CD4-positive, alpha-beta T cell (primary cell): Measurements from ENCODE around the gene CTNNA3. TPM values are rescaled to one million over a fixed set of nuclear protein-coding genes. Genes with fewer than 3 reads are reported as not detected.

Experiments
- ATAC-seq: fragments of 200-7000 bp; cut with Tn5 transposase; one replicate; pipeline ENCODE4 v1.10.0; 2022; ENCODE audit warnings: mild to moderate bottlenecking; ENCODE audit not compliant: poor library complexity
- CTCF ChIA-PET: fragments of 350-600 bp; sonication (Branson Sonifier 250); formaldehyde crosslinking; loops from one replicate; lab custom pipeline; 2021; ENCODE audit warnings: antibody characterized with exemption, inconsistent platforms; lab: Charles Lee
- POLR2A ChIA-PET: fragments of 350-600 bp; sonication (Branson Sonifier 250); formaldehyde crosslinking; loops from one replicate; lab custom pipeline; 2021; ENCODE audit warnings: antibody characterized with exemption, inconsistent platforms; lab: Charles Lee
- DNase-seq, 14 experiments: peaks; one replicate each; pipeline ENCODE4 v3.0.0-alpha.2; 2013 to 2020; ENCODE audit warnings: mixed read lengths in 2 of 14
- H3K27ac ChIP-seq, 2 donors: one replicate each; pipeline versions ENCODE4 v1.5.1 to v1.7.0; 2013; ENCODE audit warnings: low read length in 2 of 2, low read depth in 1 of 2, mild to moderate bottlenecking in 1 of 2
- H3K27me3 ChIP-seq, 2 experiments: 1 replicate in 1 of 2; 2 replicates in 1 of 2; pipeline versions ENCODE4 v1.6.1 to v1.7.0; 2013; ENCODE audit warnings: low read length in 2 of 2, control low read depth in 1 of 2, mild to moderate bottlenecking in 1 of 2, moderate library complexity in 1 of 2; ENCODE audit not compliant: insufficient read depth in 2 of 2, control insufficient read depth in 1 of 2
- H3K36me3 ChIP-seq: one replicate; pipeline ENCODE4 v1.6.1; 2013; ENCODE audit warnings: low read length, control low read depth; ENCODE audit not compliant: insufficient read depth
- H3K4me1 ChIP-seq: one replicate; pipeline ENCODE4 v1.6.1; 2013; ENCODE audit warnings: low read length, control low read depth; ENCODE audit not compliant: insufficient read depth
- H3K4me3 ChIP-seq: one replicate; pipeline ENCODE4 v1.5.1; 2013; ENCODE audit warnings: mild to moderate bottlenecking, low read length, moderate library complexity
- H3K9me3 ChIP-seq, 2 experiments: 1 replicate in 1 of 2; 2 replicates in 1 of 2; pipeline versions ENCODE4 v1.6.1 to v1.7.0; 2013; ENCODE audit warnings: low read length in 2 of 2, mild to moderate bottlenecking in 2 of 2, control low read depth in 1 of 2, moderate library complexity in 1 of 2; ENCODE audit not compliant: control insufficient read depth in 1 of 2, insufficient read depth in 1 of 2
- H3K27ac Mint-ChIP-seq: one replicate; pipeline ENCODE4 v1.8.0; 2020; ENCODE audit warnings: mixed read lengths
- H3K27me3 Mint-ChIP-seq: one replicate; pipeline ENCODE4 v1.8.0; 2021; ENCODE audit warnings: mixed read lengths
- H3K36me3 Mint-ChIP-seq: one replicate; pipeline ENCODE4 v1.8.0; 2021; ENCODE audit warnings: low read depth, mixed read lengths
- H3K4me1 Mint-ChIP-seq: one replicate; pipeline ENCODE4 v1.8.0; 2021; ENCODE audit warnings: low read depth, mixed read lengths
- H3K4me3 Mint-ChIP-seq: one replicate; pipeline ENCODE4 v1.8.0; 2020; ENCODE audit warnings: mild to moderate bottlenecking, mixed read lengths
- H3K9me3 Mint-ChIP-seq: one replicate; pipeline ENCODE4 v1.8.0; 2020; ENCODE audit warnings: mixed read lengths
- CTCF ChIP-seq: fragments of 200-600 bp; IDR thresholded peaks from one replicate; pipeline ENCODE4 v1.8.0; 2022; ENCODE audit warnings: antibody characterized with exemption, mild to moderate bottlenecking
- intact Hi-C, 2 experiments: fragments of 100-400 bp; cut with DNase I in 1 of 2; cut with micrococcal nuclease in 1 of 2; formaldehyde crosslinking; loops; one replicate each; pipeline versions ENCODE4 v1.15.1 to v1.9.0; 2023 to 2025; cut with DNase I, micrococcal nuclease
- total RNA-seq, 174 experiments: library from RNA in 2 of 174; stranded (reverse) in 2 of 174; gene quantifications; one replicate each; pipeline ENCODE4 v1.2.3 and lab custom pipeline; 2021 to 2026

The CTNNA3 gene
- total RNA-seq, 2 experiments from 2014 or later, result 0.80 TPM; not detected in 1

GRCh38 chr10:66860376-66860945 lies 835.5 kb downstream of the CTNNA3 start:
- no peak overlapping the region for H3K4me3 Mint-ChIP-seq
- H3K9me3 ChIP-seq, result no peaks in the 10 kb centered on the region
- no peaks in the 10 kb centered on the region for H3K27me3 Mint-ChIP-seq
- POLR2A ChIA-PET, result no interaction called here
- H3K36me3 Mint-ChIP-seq, result no peaks in the 10 kb centered on the region
- peaks cover 2% of the 10 kb centered on the region for H3K9me3 Mint-ChIP-seq
- CTCF ChIA-PET, result no interaction called here
- no peaks in the 10 kb centered on the region for H3K36me3 ChIP-seq
- no peaks in the 10 kb centered on the region for H3K27me3 ChIP-seq
- DNase-seq (no peak), ATAC-seq (no peak)
- H3K27ac ChIP-seq, result no peak overlapping the region
- H3K4me1 ChIP-seq, result no peaks in the 10 kb centered on the region
- no peak overlapping the region for H3K27ac Mint-ChIP-seq
- no peaks in the 10 kb centered on the region for H3K4me1 Mint-ChIP-seq
- intact Hi-C loops, result no loop called here
- no peak overlapping the region for H3K4me3 ChIP-seq
- TF ChIP-seq CTCF, result no peak

GRCh38 chr10:66852811-66853210 lies 843.2 kb downstream of the CTNNA3 start:
- POLR2A ChIA-PET, result no interaction called here
- Mint-ChIP-seq H3K27ac (no peak overlapping the region), H3K27me3 (no peaks in the 10 kb centered on the region), H3K4me3 (no peak overlapping the region), H3K36me3 (no peaks in the 10 kb centered on the region), H3K9me3 (no peaks in the 10 kb centered on the region), H3K4me1 (no peaks in the 10 kb centered on the region)
- intact Hi-C loops, result no loop called here
- ATAC-seq (no peak), DNase-seq (no peak)
- CTCF ChIA-PET, result no interaction called here
- TF ChIP-seq CTCF, result no peak
- H3K4me3 ChIP-seq, result no peak overlapping the region
- no peaks in the 10 kb centered on the region for H3K36me3 ChIP-seq
- no peaks in the 10 kb centered on the region for H3K27me3 ChIP-seq
- H3K9me3 ChIP-seq, result no peaks in the 10 kb centered on the region
- H3K4me1 ChIP-seq, result no peaks in the 10 kb centered on the region
- no peak overlapping the region for H3K27ac ChIP-seq

- no peaks in the 10 kb centered on the region for H3K9me3 ChIP-seq
- H3K4me3 ChIP-seq, result no peak overlapping the region
- intact Hi-C loops, result no loop called here
- H3K27me3 ChIP-seq, result no peaks in the 10 kb centered on the region
- H3K9me3 Mint-ChIP-seq, result no peaks in the 10 kb centered on the region
- ChIA-PET CTCF (no interaction called here), POLR2A (no interaction called here)
- H3K27ac Mint-ChIP-seq, result no peak overlapping the region
- H3K4me1 ChIP-seq, result no peaks in the 10 kb centered on the region
- DNase-seq, result no peak
- H3K27me3 Mint-ChIP-seq, result no peaks in the 10 kb centered on the region
- no peaks in the 10 kb centered on the region for H3K36me3 Mint-ChIP-seq
- no peaks in the 10 kb centered on the region for H3K4me1 Mint-ChIP-seq
- ATAC-seq, result no peak
- H3K4me3 Mint-ChIP-seq, result no peak overlapping the region
- no peaks in the 10 kb centered on the region for H3K36me3 ChIP-seq
- TF ChIP-seq CTCF, result no peak
- no peak overlapping the region for H3K27ac ChIP-seq
Measured at GRCh38 chr10:66848856-66849255, 847.1 kb downstream of the CTNNA3 start.
